Panc1 (cell line): ENCODE results near the gene GCNT3. TPM values are rescaled to one million over a fixed set of nuclear protein-coding genes. Genes with fewer than 3 reads are reported as not detected.
"Not testable (repeated sequence)": the region's sequence is repeated elsewhere in the genome, so short reads cannot be mapped to it uniquely, and the experiment has no call there.

ENCODE experiments used
- ATAC-seq: fragments of 200-7000 bp; cut with Tn5 transposase; 2 replicates; pipeline ENCODE4 v1.9.1; 2020; ENCODE audit warnings: mild to moderate bottlenecking, moderate library complexity
- BruUV-seq: library from RNA; stranded (reverse); fragments of 400-500 nt; replicated peaks from 2 replicates; lab custom pipeline; 2021; lab: Mats Ljungman, UMichigan
- CTCF ChIA-PET: fragments of 300-600 bp; sonication (Branson Sonifier 250); formaldehyde crosslinking; loops from one replicate; lab custom pipeline; 2022; ENCODE audit warnings: antibody characterized with exemption; lab: Charles Lee
- POLR2A ChIA-PET: fragments of 300-600 bp; sonication (Branson Sonifier 250); formaldehyde crosslinking; loops from one replicate; lab custom pipeline; 2022; ENCODE audit warnings: antibody characterized with exemption; lab: Charles Lee
- DNase-seq: peaks from one replicate; pipeline ENCODE4 v3.0.0-alpha.2; 2010; ENCODE audit warnings: low read depth, low spot score
- H3K27ac ChIP-seq: 2 replicates; pipeline ENCODE4 v1.5.1; 2011; ENCODE audit warnings: mild to moderate bottlenecking, low read length, inconsistent platforms
- H3K27me3 ChIP-seq: fragments of 200-500 bp; sonication (Bioruptor generic); 2 replicates; pipeline ENCODE4 v1.6.0; 2014; ENCODE audit warnings: low read length, inconsistent platforms; ENCODE audit not compliant: control insufficient read depth, insufficient read depth
- H3K36me3 ChIP-seq: fragments of 200-500 bp; sonication (Bioruptor generic); 2 replicates; pipeline ENCODE4 v1.5.1; 2014; ENCODE audit warnings: inconsistent platforms, mild to moderate bottlenecking, low read length, moderate library complexity; ENCODE audit not compliant: control insufficient read depth, insufficient read depth
- H3K4me1 ChIP-seq: 2 replicates; pipeline ENCODE4 v1.5.1; 2011; ENCODE audit warnings: inconsistent platforms, mild to moderate bottlenecking, low read length, moderate library complexity; ENCODE audit not compliant: control insufficient read depth, insufficient read depth
- H3K4me3 ChIP-seq, 2 experiments: 2 replicates each; pipeline ENCODE4 v1.5.1; 2011 to 2012; ENCODE audit warnings: low read depth in 2 of 2, low read length in 2 of 2, mild to moderate bottlenecking in 2 of 2, inconsistent platforms in 1 of 2, moderate library complexity in 1 of 2
- H3K9me3 ChIP-seq: fragments of 200-500 bp; sonication (Bioruptor generic); 2 replicates; pipeline ENCODE4 v1.5.1; 2014; ENCODE audit warnings: low read depth, mild to moderate bottlenecking, inconsistent platforms, low read length, moderate library complexity; ENCODE audit not compliant: control insufficient read depth, insufficient read depth
- CTCF ChIP-seq: fragments of 450-650 bp; IDR thresholded peaks from 2 replicates; pipeline ENCODE4 v1.5.1; 2017; ENCODE audit warnings: mild to moderate bottlenecking
- POLR2AphosphoS5 ChIP-seq: IDR thresholded peaks from 2 replicates; pipeline ENCODE4 v1.6.1; 2012; ENCODE audit warnings: mild to moderate bottlenecking, low read depth, low read length, moderate library complexity
- REST ChIP-seq, 2 experiments: IDR thresholded peaks; 2 replicates each; pipeline ENCODE4 v1.6.1; 2011 to 2012; ENCODE audit warnings: low read depth in 2 of 2, control low read depth in 1 of 2, low read length in 1 of 2, mild to moderate bottlenecking in 1 of 2, moderate library complexity in 1 of 2; ENCODE audit not compliant: insufficient read depth in 1 of 2
- SIN3A ChIP-seq: IDR thresholded peaks from 2 replicates; pipeline ENCODE4 v1.6.1; 2012; ENCODE audit warnings: low read depth, mild to moderate bottlenecking, low read length, moderate library complexity, borderline replicate concordance; ENCODE audit not compliant: insufficient read depth
- TCF7L2 ChIP-seq: IDR thresholded peaks from 2 replicates; pipeline ENCODE4 v1.6.1; 2011; ENCODE audit warnings: mild to moderate bottlenecking, low read depth, low read length, inconsistent platforms
- in situ Hi-C: cut with HindIII; loops from 2 replicates; pipeline ENCODE4 v1.10.0; 2016; ENCODE audit warnings: low sequenced_read_pairs, low pct_unique_long_range_greater_than_20kb
- intact Hi-C: fragments of 100-400 bp; cut with micrococcal nuclease; formaldehyde crosslinking; loops from one replicate; pipeline ENCODE4 v1.10.0; 2022; ENCODE audit not compliant: unreplicated experiment
- total RNA-seq: library from RNA; stranded (reverse); gene quantifications from one replicate; pipeline ENCODE4 v1.2.1, GENCODE V29; 2021; ENCODE audit not compliant: unreplicated experiment

GCNT3 gene
- total RNA-seq, 1 experiment from 2014 or later = not detected

- intact Hi-C loops, ATAC-seq, in situ Hi-C loops, BruUV-seq, POLR2A ChIA-PET, H3K9me3 ChIP-seq, H3K4me1 ChIP-seq, H3K4me3 ChIP-seq, DNase-seq, H3K27me3 ChIP-seq, H3K27ac ChIP-seq: not testable (repeated sequence)
- TF ChIP-seq CTCF = 0 out of 2 replicates have a peak, but pooled peaks have one; percentile 8
- peaks cover 17% of the 10 kb centered on the region for H3K36me3 ChIP-seq
- CTCF ChIA-PET = interaction anchor here (0.7 kb wide), 1 partner anchor 55 kb away, joined by 5 read pairs; no protein-coding TSS in a partner anchor
These were observed 25.9 kb downstream of the GCNT3 start for GRCh38 chr15:59637507-59637906.

- no peak for TF ChIP-seq POLR2AphosphoS5
- TF ChIP-seq REST (IDR thresholded peaks at IDR 0.05; ENCODE audit: insufficient read depth in 1 of 2, low read depth in 2 of 2, low read length in 1 of 2) = no peak
- no peak for TF ChIP-seq SIN3A
- no peak; the same call in 1 of the 2 replicates for TF ChIP-seq CTCF
- no peak for TF ChIP-seq TCF7L2
- H3K4me3 ChIP-seq = no peak overlapping the region
- POLR2A ChIA-PET = interaction anchor here (0.6 kb wide), 1 partner anchor 15 kb away, joined by 3 read pairs; the partner anchor contains the start of gene GTF2A2
- CTCF ChIA-PET = interaction anchor here (1.3 kb wide), 1 partner anchor 109 kb away, joined by 3 read pairs; no protein-coding TSS in a partner anchor
- BruUV-seq = no TSS peak
- ATAC-seq = no peak
- H3K4me1 ChIP-seq = no peaks in the 10 kb centered on the region
- intact Hi-C loops (no loop called here), in situ Hi-C loops (no loop called here)
- no peak overlapping the region for H3K27ac ChIP-seq
- no peaks in the 10 kb centered on the region for H3K9me3 ChIP-seq
- no peak for DNase-seq
- H3K27me3 ChIP-seq = no peaks in the 10 kb centered on the region
- H3K36me3 ChIP-seq = peaks cover 24% of the 10 kb centered on the region
These were observed 30.8 kb downstream of the GCNT3 start for GRCh38 chr15:59642351-59642750.
